ENCODE measurements around the gene PBX3. TPM values are rescaled to one million over a fixed set of nuclear protein-coding genes. Genes with fewer than 3 reads are reported as not detected.

Gene PBX3
- total and polyA plus RNA-seq, 2 of the 13 experiments (the other 11 are each of a cell fraction or from before 2014, with no cell fraction given), result 6.0 to 11.2 TPM

GRCh38 chr9:125706651-125707471, 40.3 kb upstream of the PBX3 start, which contains the start of gene MAPKAP1 (continued):
- TF ChIP-seq NONO (IDR thresholded peaks at IDR 0.05), result no peak
- peak; percentile 84 for TF ChIP-seq NONO (CRISPR knock-in tag; conservative IDR thresholded peaks at IDR 0.05)
- TF ChIP-seq MLLT10 (CRISPR knock-in tag; IDR thresholded peaks at IDR 0.05), result no peak
- no peak for TF ChIP-seq FOXA3 (CRISPR knock-in tag; IDR thresholded peaks at IDR 0.05)
- TF ChIP-seq CERS6 (CRISPR knock-in tag; IDR thresholded peaks at IDR 0.05), result no peak
- no peak for TF ChIP-seq ZBTB37 (CRISPR knock-in tag; IDR thresholded peaks at IDR 0.05)
- TF ChIP-seq, protein P1, sequence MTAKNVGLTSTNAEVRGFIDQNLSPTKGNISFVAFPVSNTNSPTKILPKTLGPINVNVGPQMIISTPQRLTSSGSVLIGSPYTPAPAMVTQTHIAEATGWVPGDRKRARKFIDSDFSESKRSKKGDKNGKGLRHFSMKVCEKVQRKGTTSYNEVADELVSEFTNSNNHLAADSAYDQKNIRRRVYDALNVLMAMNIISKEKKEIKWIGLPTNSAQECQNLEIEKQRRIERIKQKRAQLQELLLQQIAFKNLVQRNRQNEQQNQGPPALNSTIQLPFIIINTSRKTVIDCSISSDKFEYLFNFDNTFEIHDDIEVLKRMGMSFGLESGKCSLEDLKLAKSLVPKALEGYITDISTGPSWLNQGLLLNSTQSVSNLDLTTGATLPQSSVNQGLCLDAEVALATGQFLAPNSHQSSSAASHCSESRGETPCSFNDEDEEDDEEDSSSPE (CRISPR knock-in tag; IDR thresholded peaks at IDR 0.05), result peak; percentile 34; the same call in 1 of the 2 replicates
- TF ChIP-seq ZZZ3 (CRISPR knock-in tag; IDR thresholded peaks at IDR 0.05; ENCODE audit: borderline replicate concordance), result no peak
- no peak for TF ChIP-seq CAMTA2 (CRISPR knock-in tag; IDR thresholded peaks at IDR 0.05; ENCODE audit: borderline replicate concordance)
- TF ChIP-seq RORA (CRISPR knock-in tag; IDR thresholded peaks at IDR 0.05), result no peak
- TF ChIP-seq BCL3 (CRISPR knock-in tag; IDR thresholded peaks at IDR 0.05), result no peak; the same call in 1 of the 2 replicates
- TF ChIP-seq MAFK (conservative IDR thresholded peaks at IDR 0.05 in 1 of 2, IDR thresholded peaks at IDR 0.05 in 1 of 2; ENCODE audit: low read length in 2 of 2), result no peak
- no peak for TF ChIP-seq ZNF660 (CRISPR knock-in tag; IDR thresholded peaks at IDR 0.05; ENCODE audit: borderline replicate concordance, low read depth)
- TF ChIP-seq PATZ1 (CRISPR knock-in tag; IDR thresholded peaks at IDR 0.05), result peak; percentile 55; the same call in 1 of the 2 replicates
- TF ChIP-seq SOX5 (CRISPR knock-in tag; IDR thresholded peaks at IDR 0.05; ENCODE audit: borderline replicate concordance), result no peak
- TF ChIP-seq TERF1 (CRISPR knock-in tag; IDR thresholded peaks at IDR 0.05), result no peak
- 0 out of 2 replicates have a peak, but pooled peaks have one; percentile 69 for TF ChIP-seq KLF6 (CRISPR knock-in tag; IDR thresholded peaks at IDR 0.05)
- no peak for TF ChIP-seq MZF1 (CRISPR knock-in tag; IDR thresholded peaks at IDR 0.05; ENCODE audit: borderline replicate concordance)
- TF ChIP-seq DPF2 (CRISPR knock-in tag; IDR thresholded peaks at IDR 0.05; ENCODE audit: borderline replicate concordance, low read depth), result no peak
- TF ChIP-seq ARHGAP35 (CRISPR knock-in tag; IDR thresholded peaks at IDR 0.05; ENCODE audit: borderline replicate concordance), result no peak; the same call in 1 of the 2 replicates

Data from HepG2 (cell line).